K562 (cell line): ENCODE measurements around the gene KCNS1. TPM values are rescaled to one million over a fixed set of nuclear protein-coding genes. Genes with fewer than 3 reads are reported as not detected.

Source experiments
- ATAC-seq: fragments of 200-7000 bp; cut with Tn5 transposase; 3 replicates; pipeline ENCODE4 v1.9.1; 2020; ENCODE audit warnings: moderate library complexity
- BruUV-seq: library from RNA; stranded (reverse); fragments of 400-500 nt; replicated peaks from 2 replicates; lab custom pipeline; 2021; lab: Mats Ljungman, UMichigan
- CTCF ChIA-PET: fragments of 300-600 bp; formaldehyde crosslinking; extraction: SDS; loops from one replicate; lab custom pipeline; 2021; ENCODE audit warnings: low intra/inter-chr PET ratio; lab: Yijun Ruan, JAX
- POLR2A ChIA-PET: fragments of 300-600, 350-650 bp; sonication (Branson Sonifier 250); formaldehyde crosslinking; extraction: SDS; loops from one replicate; lab custom pipeline; 2021; ENCODE audit warnings: antibody characterized with exemption, inconsistent platforms; lab: Yijun Ruan, JAX
- DNase-seq, 4 experiments: peaks; one replicate each; pipeline versions ENCODE4 v3.0.0 to v3.0.0-alpha.2; 2011 to 2018; ENCODE audit warnings: low spot score in 3 of 4, mixed read lengths in 3 of 4; ENCODE audit errors: extremely low read depth in 1 of 4
- FAIRE-seq: peaks from 2 replicates; lab custom pipeline; 2011; peaks lifted over from hg19 to GRCh38; lab: Jason Lieb, UNC
- H2AFZ ChIP-seq: 2 replicates; pipeline ENCODE4 v1.6.0; 2011; ENCODE audit warnings: low read depth, low read length, control low read depth, inconsistent platforms
- H3K27ac ChIP-seq: fragments of 200-600 bp; 3 replicates; pipeline ENCODE4 v1.8.0; 2011; ENCODE audit warnings: low read depth, mild to moderate bottlenecking, control low read depth, inconsistent platforms, low read length, moderate library complexity, mixed read lengths; ENCODE audit errors: extremely low read depth
- H3K27me3 ChIP-seq, 2 experiments: fragments of 300-600 bp in 1 of 2; 2 replicates in 1 of 2; 3 replicates in 1 of 2; pipeline versions ENCODE4 v1.6.0 to v1.8.0; 2011; ENCODE audit warnings: inconsistent platforms in 2 of 2, low read length in 2 of 2, mild to moderate bottlenecking in 1 of 2, mixed read lengths in 1 of 2, moderate library complexity in 1 of 2; ENCODE audit not compliant: control insufficient read depth in 2 of 2, insufficient read depth in 2 of 2
- H3K36me3 ChIP-seq: fragments of 300-600 bp; 3 replicates; pipeline ENCODE4 v1.8.0; 2011; ENCODE audit warnings: mild to moderate bottlenecking, low read length, inconsistent platforms; ENCODE audit not compliant: control insufficient read depth, insufficient read depth
- H3K4me1 ChIP-seq, 2 experiments: fragments of 200-600 bp in 1 of 2; replicated peaks in 1 of 2; 2 replicates in 1 of 2; 3 replicates in 1 of 2; pipeline versions ENCODE4 v1.5.1 to v1.8.0; 2011; ENCODE audit warnings: inconsistent platforms in 2 of 2, low read length in 2 of 2, mild to moderate bottlenecking in 1 of 2, mixed read lengths in 1 of 2, moderate library complexity in 1 of 2; ENCODE audit not compliant: control insufficient read depth in 2 of 2, insufficient read depth in 2 of 2
- H3K4me2 ChIP-seq: 2 replicates; pipeline ENCODE4 v1.6.1; 2011; ENCODE audit warnings: low read length, control low read depth, inconsistent platforms, mixed read lengths; ENCODE audit not compliant: insufficient read depth
- H3K4me3 ChIP-seq: fragments of 200-600 bp; sonication (generic), shearing (Covaris generic); 2 replicates; pipeline ENCODE4 v1.5.1; 2016; ENCODE audit warnings: control low read depth, inconsistent platforms
- H3K79me2 ChIP-seq: fragments of 200-600 bp; 3 replicates; pipeline ENCODE4 v1.8.0; 2011; ENCODE audit warnings: low read length, inconsistent platforms; ENCODE audit not compliant: control insufficient read depth, insufficient read depth
- H3K9ac ChIP-seq, 2 experiments: 2 replicates each; pipeline versions ENCODE4 v1.6.0 to v1.6.1; 2011; ENCODE audit warnings: low read depth in 2 of 2, low read length in 2 of 2, control low read depth in 1 of 2, inconsistent platforms in 1 of 2, mild to moderate bottlenecking in 1 of 2, mixed read lengths in 1 of 2; ENCODE audit not compliant: insufficient read depth in 1 of 2
- H3K9me1 ChIP-seq: one replicate; pipeline ENCODE4 v1.6.0; 2011; ENCODE audit warnings: inconsistent platforms, mild to moderate bottlenecking, low read length, moderate library complexity; ENCODE audit not compliant: control insufficient read depth, insufficient read depth
- H3K9me3 ChIP-seq: replicated peaks from 2 replicates; pipeline ENCODE4 v1.5.1; 2011; ENCODE audit warnings: low read depth, low read length, inconsistent platforms; ENCODE audit not compliant: control insufficient read depth, insufficient read depth
- H4K20me1 ChIP-seq: replicated peaks from 2 replicates; pipeline ENCODE4 v1.6.1; 2011; ENCODE audit warnings: low read length, inconsistent platforms, mixed read lengths; ENCODE audit not compliant: control insufficient read depth, insufficient read depth
- ETS1 ChIP-seq: conservative IDR thresholded peaks from 2 replicates; pipeline ENCODE4 v1.6.1; 2011; ENCODE audit warnings: low read depth, mild to moderate bottlenecking, low read length; ENCODE audit not compliant: control insufficient read depth
- GTF3C2 ChIP-seq: IDR thresholded peaks from 3 replicates; pipeline ENCODE4 v1.6.1; 2011; ENCODE audit warnings: borderline replicate concordance, mild to moderate bottlenecking, moderate library complexity; ENCODE audit not compliant: insufficient read length; ENCODE audit errors: extremely low read depth
- MEF2D ChIP-seq: conservative IDR thresholded peaks from 2 replicates; pipeline ENCODE4 v1.6.1; 2016; ENCODE audit warnings: low read depth, missing genetic modification characterization, missing compliant biosample characterization
- NCOR1 ChIP-seq: fragments of 450-650 bp; IDR thresholded peaks from 2 replicates; pipeline ENCODE4 v1.6.1; 2016; ENCODE audit warnings: mild to moderate bottlenecking, moderate library complexity
- SMAD4 ChIP-seq: fragments of 250-450 bp; sonication (Bioruptor Pico); conservative IDR thresholded peaks from 2 replicates; pipeline ENCODE4 v1.8.0; 2021; ENCODE audit warnings: inconsistent platforms, mild to moderate bottlenecking, moderate library complexity
- ZBTB33 ChIP-seq: sonication (generic); formaldehyde crosslinking; IDR thresholded peaks from 2 replicates; pipeline ENCODE4 v1.8.1; 2023; ENCODE audit warnings: mild to moderate bottlenecking, missing genetic modification reagents
- WGBS: fragments of 100-300 bp; shearing (Covaris generic); methylation state at CpG from one replicate; pipeline ENCODE4 v1.1.6; 2016; ENCODE audit warnings: low coverage, mixed read lengths; ENCODE audit not compliant: insufficient coverage; ENCODE audit errors: missing lambda C conversion rate; 5-methylcytosine and 5-hydroxymethylcytosine counted together
- in situ Hi-C: fragments of 300-500 bp; cut with MboI; formaldehyde crosslinking; loops from 4 replicates; pipeline ENCODE4 v1.15.0; 2018; ENCODE audit warnings: inconsistent platforms, mixed read lengths
- intact Hi-C: fragments of 100-400 bp; cut with micrococcal nuclease; formaldehyde crosslinking; loops from 2 replicates; pipeline ENCODE4 v1.14.2; 2022
- polyA plus RNA-seq, 8 experiments: library from polyadenylated mRNA; depleted of rRNA in 4 of 8; stranded (reverse) in 5 of 8; unstranded in 3 of 8; fragments of >200 nt; fragmentation: Nextera tagmentation in 2 of 8; fragmentation: Illumina TruSeq in 1 of 8; extraction: Ambion mirVana in 2 of 8; extraction: Trizol in 1 of 8; gene quantifications; 2 replicates each; pipeline versions ENCODE4 v1.2.1 to v1.2.3, GENCODE V29; 2011 to 2014; ENCODE audit warnings: inconsistent platforms in 1 of 8, missing spikeins in 1 of 8
- total RNA-seq, 7 experiments: library from RNA; depleted of rRNA in 6 of 7; stranded (reverse); fragments of >200 nt in 6 of 7; fragmentation: Illumina TruSeq in 2 of 7; extraction: Trizol in 2 of 7; gene quantifications; 2 replicates each; pipeline versions ENCODE4 v1.2.1 to v1.2.3, GENCODE V29; 2011 to 2021; ENCODE audit warnings: low replicate concordance in 1 of 7

KCNS1 gene
- total and polyA plus RNA-seq, 9 of the 15 experiments (the other 6 are each of a cell fraction or from before 2014, with no cell fraction given), result not detected

GRCh38 chr20:45053430-45054351 is 47.2 kb downstream of the KCNS1 start:
- ATAC-seq (no peak), FAIRE-seq (no peak), DNase-seq (no peak)
- CTCF ChIA-PET, result no interaction called here
- no peaks in the 10 kb centered on the region for H3K9me1 ChIP-seq
- in situ Hi-C loops (no loop called here), intact Hi-C loops (no loop called here)
- H3K27me3 ChIP-seq, result no peaks in the 10 kb centered on the region
- H3K4me3 ChIP-seq, result no peak overlapping the region
- H3K4me2 ChIP-seq, result no peak overlapping the region
- no peak overlapping the region for H2AFZ ChIP-seq
- WGBS, result 77% methylated on average over 8 of the region's 8 CpGs
- H3K9ac ChIP-seq, result no peak overlapping the region
- no peaks in the 10 kb centered on the region for H4K20me1 ChIP-seq
- no peaks in the 10 kb centered on the region for H3K9me3 ChIP-seq
- H3K79me2 ChIP-seq, result no peaks in the 10 kb centered on the region; the same call in 2 of the 3 replicates
- TF ChIP-seq NCOR1 (no peak), ZBTB33 (CRISPR knock-in tag) (no peak), GTF3C2 (no peak), MEF2D (no peak), ETS1 (no peak), SMAD4 (CRISPR knock-in tag) (no peak)
- POLR2A ChIA-PET, result interaction anchor here (0.7 to 1.8 kb wide), 2 partner anchors 10 to 1381 kb away, joined by 3 to 5 read pairs; no protein-coding TSS in a partner anchor
- H3K36me3 ChIP-seq, result peaks cover 37% of the 10 kb centered on the region
- H3K4me1 ChIP-seq, result no peaks in the 10 kb centered on the region
- H3K27ac ChIP-seq, result no peak overlapping the region
- BruUV-seq, result no TSS peak
